A375 (cell line): ENCODE measurements around the gene H2BW1. TPM values are rescaled to one million over a fixed set of nuclear protein-coding genes. Genes with fewer than 3 reads are reported as not detected.

Experiments
- total RNA-seq: library from RNA; depleted of rRNA; stranded (reverse); fragments of >200 nt; shearing (Covaris generic); gene quantifications from 2 replicates; pipeline ENCODE4 v1.2.3, GENCODE V29; 2014; rRNA removed

Gene H2BW1
- total RNA-seq, result 2.3 TPM in 1 of 2 replicates, not detected in the other

GRCh38 chrX:104013606-104014005, at the start of gene H2BW1:
H2BW1 (minus strand) TSS chrX:104013708; CDS start chrX:104013576, 132 bp downstream.

GRCh38 chrX:104039689-104040505, 26.4 kb upstream of the H2BW1 start, which contains the start of gene H2BW2:
H2BW2 (plus strand) TSS chrX:104039956; CDS start chrX:104039995, 39 bp downstream.

GRCh38 chrX:103962411-103963278, 50.9 kb downstream of the H2BW1 start, which contains the start of gene TMSB15B:
TMSB15B (plus strand) TSS chrX:103962627.

Other genes starting within 250 kb of the H2BW1 start
- 22.5 and 40.3 TPM in 2 replicates for gene PLP1, start 236.9 kb downstream of the H2BW1 start, total RNA-seq
- gene RAB9B, start 181.5 kb downstream of the H2BW1 start, total RNA-seq, result 0.23 and 0.34 TPM in 2 replicates
- gene TMSB15B, start 51.1 kb downstream of the H2BW1 start, total RNA-seq, result 1.5 and 2.1 TPM in 2 replicates
- gene H2BW2, start 26.2 kb upstream of the H2BW1 start, total RNA-seq, result not detected in 2 replicates
- 0.53 and 0.56 TPM in 2 replicates for gene TMSB15C, start 62.5 kb upstream of the H2BW1 start, total RNA-seq
- 3.0 TPM in 2 replicates for gene ZCCHC18, start 98.8 kb upstream of the H2BW1 start, total RNA-seq
- 12.5 and 14.4 TPM in 2 replicates for gene SLC25A53, start 143.3 kb upstream of the H2BW1 start, total RNA-seq
- gene FAM199X, start 152.7 kb upstream of the H2BW1 start, total RNA-seq, result 13.6 and 14.6 TPM in 2 replicates
- gene ESX1, start 241.2 kb upstream of the H2BW1 start, total RNA-seq, result not detected in 2 replicates